ENCODE measurements around the gene PLS3.

Gene PLS3

DNA sequence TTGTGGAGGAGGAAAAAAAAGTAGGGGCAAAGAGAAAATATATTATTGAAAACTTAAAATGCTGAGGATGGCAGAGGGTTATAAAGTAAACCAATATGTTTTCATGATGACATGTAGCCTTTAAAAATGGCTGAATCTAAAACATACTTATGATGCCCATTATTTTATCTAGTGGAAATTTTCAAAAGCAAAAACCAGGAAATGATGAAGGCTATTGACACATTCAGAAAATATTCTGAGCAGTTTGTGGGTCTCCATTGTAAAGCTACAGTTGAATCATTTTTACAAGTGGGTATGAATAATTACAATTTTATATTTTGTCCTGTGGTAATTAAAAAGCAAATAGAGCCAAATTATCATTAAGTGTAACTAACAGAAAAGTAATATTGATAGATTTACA, 10.7 kb downstream of the PLS3 start:
- DNase-seq = no peak

DNA sequence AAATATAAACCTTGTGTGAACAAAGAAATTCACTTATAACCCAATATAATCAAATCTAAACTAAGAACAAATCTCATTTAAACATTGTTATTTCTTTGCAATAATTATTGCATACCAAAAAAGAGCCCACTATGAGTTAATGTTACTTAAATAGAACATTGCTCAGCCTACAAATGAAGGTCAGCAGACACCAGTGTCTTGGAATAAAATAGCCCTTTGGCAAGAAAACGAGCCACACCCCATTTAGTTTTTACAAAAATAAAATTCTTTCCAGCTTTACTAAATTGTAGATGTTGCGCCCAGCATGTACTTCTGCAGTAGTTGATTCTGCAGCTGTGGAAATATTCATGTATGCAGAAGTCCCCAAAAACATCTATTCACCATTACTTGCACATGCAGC, 12.2 kb downstream of the PLS3 start:
- DNase-seq = no peak

DNA sequence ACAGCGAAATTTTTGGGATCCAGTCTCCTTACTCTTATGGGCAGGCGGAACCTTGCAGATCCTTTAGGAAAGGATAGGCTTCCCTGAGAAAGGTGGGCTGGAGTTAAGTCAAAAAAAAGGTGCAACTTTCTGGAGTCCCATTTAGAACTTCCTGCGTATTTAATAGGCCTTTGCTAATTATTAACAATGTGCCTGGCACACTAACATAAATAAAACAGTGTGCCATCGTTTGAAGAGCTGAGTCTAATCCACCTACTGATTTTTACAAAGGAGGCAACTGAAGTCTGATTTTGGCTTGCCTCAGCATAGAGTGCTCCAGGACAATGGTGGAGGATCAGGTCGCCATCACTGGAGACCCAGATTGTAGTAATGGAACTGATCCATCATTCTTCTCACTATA, 15.7 kb downstream of the PLS3 start:
- no peak for DNase-seq

DNA sequence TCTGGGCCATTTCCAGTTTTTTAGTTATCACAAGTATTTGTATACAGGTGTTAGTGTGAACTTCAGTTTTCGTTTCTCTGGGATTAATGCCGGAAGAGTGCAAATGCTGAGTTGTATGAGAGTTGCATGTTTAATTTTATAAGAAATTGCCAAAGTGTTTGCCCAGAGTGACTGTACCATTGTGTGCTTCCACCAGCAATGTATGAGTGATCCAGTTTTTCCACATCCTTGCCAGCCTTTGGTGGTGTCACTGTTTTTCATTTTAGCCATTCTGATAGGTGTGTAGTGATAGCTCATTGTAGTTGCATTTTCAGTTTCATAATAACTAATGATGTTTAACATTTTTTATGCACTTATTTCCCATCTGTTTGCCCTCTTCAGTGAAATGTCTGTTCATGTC, 18.4 kb downstream of the PLS3 start:
- DNase-seq = no peak

DNA sequence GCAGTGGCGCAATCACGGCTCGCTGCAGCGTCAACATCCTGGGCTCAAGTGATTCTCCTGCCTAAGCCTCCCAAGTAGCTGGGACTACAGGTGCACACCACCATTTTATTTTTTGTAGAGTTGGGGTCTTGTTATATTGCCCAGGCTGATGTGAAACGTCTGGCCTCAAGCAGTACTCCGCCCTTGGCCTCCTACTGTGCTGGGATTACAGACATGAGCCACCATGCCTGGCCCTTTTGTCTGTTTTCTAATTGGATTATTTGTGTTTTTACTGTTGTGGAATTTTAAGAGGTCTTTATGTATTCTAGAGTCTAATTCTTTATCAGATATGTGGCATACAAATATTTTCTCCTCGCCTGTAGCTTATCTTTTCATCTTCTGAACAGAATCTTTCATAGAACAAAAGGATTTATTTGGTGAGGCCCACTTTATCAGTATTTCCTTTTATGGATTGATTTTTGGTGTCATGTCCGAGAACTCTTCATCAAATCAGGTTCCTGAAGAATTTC, 18.9 kb downstream of the PLS3 start:
- no peak for DNase-seq

DNA sequence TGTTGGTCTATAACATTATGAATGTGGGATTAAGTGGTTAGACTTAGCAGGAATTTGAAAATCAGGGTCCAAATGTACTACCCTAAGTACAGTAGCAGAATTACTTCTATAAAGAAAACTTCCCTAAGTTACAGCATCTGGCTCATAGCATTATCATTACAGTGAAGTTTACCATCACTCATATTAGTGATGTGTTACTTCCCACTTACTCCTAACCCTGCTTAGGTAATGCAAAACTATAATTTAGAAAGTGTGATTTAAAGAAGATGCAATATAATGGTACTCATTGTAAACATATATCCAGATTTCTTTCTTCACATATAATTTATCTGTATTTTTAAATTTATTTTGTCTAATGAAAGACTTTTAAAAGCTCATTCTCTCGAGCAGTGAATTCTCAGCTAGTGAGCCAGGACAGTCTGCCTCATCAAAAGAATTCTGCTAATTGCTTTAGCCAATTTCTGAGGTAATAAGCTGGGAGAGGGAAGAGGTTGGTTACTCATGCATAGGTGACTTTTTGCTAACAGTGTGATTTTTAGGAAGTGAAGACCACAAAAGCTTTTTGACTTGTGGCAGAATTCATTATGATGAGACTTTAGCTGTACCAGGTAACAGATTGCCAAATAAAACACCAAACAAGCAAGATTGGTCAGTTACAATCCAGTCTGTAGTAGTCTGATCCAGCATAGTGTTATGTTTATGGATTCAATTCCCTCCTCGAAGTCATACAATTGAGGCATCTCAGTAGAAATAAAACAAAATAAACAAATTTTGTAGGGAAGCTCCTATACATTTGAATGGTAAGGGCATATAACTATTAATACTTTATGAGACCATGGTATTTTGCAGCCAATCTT, 21.0 kb downstream of the PLS3 start:
- no peak for DNase-seq

DNA sequence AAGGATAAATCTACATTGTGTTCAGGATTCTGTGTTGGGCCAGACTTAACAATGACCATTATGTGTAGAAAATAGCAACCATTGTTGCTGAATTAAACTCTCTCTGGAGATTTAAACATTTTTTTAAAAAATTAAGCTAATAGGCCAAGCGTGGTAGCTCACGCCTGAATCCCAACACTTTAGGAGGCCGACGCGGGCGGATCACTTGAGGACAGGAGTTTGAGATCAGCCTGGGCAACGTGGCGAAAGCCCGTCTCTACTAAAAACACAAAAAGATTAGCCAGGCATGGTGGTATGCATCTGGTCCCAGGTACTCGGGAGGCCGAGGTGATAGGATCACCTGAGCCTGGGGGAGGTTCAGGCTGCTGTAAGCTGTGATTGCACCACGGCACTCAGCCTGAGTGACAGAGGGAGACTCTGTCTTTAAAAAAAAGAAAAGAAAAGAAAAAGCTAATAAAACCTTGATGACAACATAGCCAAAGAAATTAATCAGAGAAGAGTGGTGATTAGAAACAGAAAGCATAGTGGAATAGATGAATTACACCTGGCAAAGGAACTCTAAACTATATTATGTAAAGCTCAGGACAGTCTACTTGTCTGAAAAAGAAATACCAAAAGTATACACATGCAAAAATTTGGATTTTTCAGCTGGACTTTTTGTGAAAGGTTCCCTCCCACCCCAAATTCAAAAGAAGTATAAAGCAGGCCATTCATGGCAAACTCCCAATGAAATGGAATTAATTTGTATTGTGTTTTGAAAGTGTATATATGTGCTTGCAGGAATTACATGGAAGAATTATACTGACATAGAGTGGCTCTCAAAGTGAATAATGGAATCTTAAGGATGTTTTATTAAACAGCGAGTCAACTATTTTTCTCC, 21.9 kb downstream of the PLS3 start:
- no peak for DNase-seq

DNA sequence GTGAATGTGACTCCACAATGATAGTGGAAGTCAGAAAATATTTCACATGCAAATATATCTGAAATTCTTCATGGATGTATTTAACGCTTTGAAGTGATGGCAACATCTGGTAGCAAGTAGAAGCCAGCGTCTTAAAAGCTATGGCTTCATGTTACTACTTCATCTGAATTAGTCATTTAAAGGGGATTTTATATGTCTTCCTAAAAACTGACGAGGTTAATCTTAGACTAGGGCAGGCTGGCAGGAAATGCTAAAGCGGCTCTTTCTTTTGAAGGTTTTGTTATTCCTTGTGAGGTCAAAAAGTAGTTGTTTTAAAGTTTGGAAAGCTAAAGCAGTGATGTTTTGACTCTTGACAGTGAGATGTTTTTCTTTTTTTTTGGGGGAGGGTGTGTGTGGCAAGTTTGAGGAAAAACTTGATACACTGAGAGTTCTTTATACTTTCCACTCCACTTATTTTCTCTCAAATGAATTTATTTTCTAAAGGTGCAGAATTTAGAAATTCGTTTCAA, 22.6 kb downstream of the PLS3 start:
- DNase-seq = no peak

DNA sequence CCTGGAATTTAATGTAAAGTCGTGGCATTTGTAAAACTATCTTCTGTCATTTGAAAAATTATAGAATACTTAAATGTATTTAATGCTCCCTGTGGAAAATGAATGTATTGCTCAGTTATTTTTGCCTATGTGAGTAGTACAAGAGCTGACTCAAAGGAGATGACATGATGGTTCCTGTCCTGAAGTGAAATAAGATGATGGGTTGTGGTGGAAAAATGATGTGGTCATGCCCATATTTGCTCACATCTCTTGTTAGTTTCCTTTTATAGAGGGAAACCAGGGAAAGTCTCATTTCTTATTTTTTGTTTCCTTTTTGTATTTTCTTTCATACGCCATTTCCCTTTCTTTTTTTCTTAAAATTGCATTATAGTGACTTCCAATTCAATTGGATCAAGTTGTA, 23.7 kb downstream of the PLS3 start:
- DNase-seq = no peak

DNA sequence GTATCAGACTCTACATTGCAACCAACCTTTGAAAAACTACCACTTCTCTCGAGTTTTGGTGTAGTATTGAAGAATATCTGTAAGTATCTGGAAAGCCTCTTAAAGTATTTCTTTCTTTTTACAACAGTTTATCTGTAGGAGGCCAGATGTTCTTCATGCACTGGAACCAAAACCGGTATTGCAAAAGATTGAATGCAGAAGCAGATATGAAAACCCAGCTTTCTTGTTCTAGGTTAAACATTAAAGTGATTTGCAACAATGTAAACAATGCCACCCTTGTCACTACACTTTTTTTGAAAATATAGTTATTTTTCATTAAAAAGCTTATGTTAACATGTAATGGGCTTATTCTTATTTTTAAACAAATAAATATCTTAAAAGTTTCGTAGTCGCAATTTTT, 27.2 kb downstream of the PLS3 start:
- DNase-seq = no peak

DNA sequence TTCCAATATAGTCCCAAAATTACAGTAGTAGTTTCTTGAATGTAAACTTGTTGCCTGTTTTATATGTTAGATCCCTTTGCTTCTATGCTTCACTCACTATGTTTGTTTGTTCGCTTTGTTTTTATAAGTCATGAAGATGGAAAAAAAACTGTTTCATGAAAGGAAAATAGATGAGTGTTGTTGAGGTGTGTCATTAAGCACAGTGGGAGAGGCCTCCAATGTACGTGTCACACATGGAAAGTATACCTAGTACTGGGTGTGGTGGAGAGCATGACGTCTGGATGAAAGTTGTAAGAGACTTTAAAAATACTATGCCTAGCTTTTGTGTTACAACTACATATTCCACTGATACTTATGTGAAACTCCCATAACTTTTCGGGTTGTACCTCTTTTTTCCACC, 28.4 kb downstream of the PLS3 start:
- DNase-seq = no peak

DNA sequence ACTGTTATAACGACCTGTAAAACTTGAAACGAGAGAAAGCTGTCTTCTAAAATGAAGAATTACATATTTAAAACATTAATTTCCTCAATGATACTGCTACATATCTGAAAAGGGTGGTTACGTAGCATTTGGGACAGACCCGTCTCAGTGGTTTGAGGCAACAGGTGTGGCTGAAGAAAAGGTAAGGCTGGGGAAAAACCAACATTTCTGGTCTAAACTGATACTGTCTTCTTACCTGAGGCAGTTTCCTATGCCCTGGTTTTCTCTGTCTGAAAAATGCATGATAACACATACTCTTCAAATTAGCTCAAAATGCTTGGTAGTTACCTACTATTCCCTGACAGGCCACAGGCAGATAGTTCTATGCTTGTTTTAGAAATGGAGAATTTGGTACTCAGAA, 30.4 kb downstream of the PLS3 start:
- no peak for DNase-seq

DNA sequence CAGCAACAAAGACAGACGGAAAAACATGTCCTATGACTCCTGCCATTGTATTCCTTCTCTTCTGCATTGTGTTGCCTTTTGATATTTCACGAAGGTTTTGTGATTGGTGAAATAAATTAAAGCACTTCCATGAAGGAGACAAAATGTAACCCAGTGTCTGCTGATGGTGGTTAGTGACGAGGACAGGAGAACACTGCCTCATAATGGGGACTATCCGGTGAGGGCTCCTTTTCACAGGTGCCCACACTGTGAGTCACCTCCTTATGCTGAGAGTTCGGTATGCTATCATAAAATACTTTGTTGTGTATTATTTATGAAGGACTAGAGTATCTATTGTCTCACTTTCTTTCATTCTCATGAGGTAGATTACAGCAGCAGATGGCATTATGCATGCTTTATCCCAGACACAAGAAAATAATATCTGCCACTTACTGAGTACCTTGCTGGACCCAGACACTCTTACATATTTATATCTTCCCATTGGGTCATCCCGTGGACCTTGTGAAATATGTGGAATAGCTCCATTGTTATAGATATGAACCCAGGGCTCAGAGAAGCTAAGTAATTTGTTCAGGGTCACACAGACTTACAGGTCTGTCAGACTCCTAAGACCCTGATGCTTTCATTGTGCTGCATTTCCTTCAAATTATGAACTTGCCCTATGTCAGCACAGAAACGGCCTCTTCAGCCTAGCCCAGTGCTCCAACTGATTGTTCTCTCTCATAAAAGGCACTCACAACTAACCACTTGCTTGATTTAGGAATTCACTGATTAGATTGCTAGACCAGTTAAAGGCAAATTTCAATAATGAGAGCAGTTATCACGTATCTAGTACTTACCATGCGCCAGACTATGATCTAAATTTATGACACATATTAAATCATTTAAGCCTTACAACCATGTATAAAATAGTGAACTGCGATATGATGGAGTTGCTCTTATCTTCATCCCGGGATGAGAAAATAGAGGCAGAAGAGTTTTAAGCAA, 31.2 kb downstream of the PLS3 start:
- no peak for DNase-seq

DNA sequence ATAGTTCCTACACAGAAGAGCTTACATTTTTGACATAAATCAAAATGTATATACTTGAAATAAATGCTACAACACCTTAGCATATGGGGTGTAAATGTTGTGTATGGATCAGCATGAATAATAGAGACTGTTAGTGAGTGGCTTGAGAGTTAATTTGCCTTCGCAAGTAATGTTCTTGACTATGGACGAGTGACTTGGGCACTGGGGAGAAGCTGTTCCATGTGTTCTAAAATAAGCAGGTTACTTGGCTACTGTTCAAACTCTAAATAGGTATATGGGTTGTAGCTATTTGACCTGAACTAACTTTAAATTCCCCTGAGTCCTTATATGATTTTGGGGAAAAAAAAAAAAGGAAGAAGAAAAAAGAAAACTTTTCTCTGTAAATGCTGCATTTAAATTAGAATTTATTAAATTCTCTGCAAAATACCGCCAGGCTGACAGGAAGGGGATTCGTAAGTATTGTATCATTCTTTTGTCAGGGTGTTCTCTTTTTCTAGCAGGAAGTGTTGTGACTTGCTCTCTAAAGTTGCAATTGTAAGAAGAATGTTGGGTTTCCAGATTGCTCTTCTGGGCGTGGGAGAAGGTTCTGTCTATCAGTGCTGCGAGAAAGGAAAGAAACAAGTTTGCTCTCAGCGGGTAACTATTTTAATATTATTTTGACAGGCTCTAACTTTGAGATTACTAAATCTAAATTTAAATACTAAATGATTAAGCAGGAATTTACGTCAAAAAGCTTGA, 32.2 kb downstream of the PLS3 start:
- DNase-seq = no peak

DNA sequence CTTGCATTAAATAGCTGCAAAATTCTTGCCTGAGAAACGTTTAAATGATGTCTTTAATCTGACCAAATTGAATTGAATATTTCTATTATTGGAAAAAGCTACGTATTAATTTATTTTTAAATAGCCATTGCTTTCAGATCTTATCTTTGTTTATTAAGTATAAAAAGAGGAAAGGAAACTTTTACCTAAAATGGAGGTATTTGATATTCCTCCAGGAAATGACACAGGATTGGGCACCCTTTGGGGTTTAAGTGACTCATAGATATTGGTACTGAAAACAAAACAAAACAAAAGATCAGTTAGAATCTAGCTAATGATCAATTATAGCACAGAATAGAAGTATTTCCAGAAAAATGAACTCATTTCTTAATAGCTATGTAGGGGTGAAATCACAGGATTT, 34.1 kb downstream of the PLS3 start:
- no peak for DNase-seq

DNA sequence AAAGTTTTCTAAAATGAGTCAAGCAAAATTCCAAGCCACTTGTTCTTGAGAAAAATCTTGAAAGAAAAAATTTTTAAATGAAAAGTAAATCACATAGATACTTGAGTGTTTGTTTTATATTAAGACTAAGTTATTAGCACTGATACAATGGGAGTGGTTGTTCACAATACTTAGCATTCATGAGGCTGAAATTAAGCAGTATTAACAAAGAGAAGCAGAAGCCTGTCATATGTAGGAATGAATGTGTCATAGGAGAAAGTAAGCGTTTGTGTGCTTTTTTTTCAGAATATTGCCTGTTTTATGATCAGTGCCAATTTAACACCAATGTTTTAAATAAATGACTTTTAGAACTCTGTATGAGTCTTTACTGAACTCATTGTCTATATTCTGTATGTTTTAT, 37.6 kb downstream of the PLS3 start:
- DNase-seq = no peak

DNA sequence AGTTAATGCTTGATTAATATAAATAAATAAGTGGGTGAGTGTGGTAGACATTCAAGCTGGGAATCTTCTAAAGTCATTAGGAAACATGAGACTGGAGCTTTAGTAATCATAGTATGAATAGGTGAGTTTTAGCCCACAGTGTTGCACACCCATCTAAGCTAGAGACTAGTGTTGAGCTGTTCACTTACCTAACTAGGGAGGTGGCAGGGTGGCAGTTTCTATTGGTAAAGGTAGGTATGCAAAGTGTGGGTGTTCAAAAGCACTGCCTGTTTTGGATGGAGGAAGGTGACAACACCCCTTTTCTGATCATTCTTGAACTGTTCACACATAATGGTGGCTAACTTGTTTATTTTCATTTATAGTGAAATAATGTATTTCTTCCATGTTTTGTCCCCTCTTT, 41.3 kb downstream of the PLS3 start:
- no peak for DNase-seq

DNA sequence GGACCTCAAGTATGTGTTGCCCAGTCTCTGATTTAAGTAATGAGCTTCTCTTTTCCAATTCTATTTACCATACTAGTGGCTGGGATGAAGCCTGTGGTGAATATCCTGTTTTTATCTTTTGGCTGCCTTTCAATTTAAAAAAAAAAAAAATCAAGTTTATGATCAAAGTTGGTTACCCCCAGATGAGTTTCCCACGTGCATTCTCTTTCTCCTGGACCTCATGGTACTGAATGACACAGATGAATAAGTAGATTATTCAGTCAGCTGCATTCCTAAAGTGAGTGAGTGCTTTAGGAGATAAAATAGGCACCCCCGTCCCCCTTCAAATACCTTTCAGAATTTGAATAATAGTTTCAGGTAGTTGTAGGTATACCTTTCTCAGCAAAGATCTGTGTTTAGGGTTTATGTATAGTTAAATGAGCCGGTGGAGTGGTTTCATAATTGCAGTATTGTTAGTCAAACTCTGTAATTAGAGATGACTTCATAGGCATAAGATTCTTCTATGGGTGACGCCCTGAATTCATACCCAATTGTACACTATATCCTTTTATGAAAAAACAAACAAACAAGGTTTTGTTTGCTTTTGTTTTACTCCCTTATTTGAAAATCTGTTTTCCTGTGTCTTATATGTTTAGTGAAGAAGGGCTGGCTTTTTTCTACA, 41.9 kb downstream of the PLS3 start:
- DNase-seq = no peak

DNA sequence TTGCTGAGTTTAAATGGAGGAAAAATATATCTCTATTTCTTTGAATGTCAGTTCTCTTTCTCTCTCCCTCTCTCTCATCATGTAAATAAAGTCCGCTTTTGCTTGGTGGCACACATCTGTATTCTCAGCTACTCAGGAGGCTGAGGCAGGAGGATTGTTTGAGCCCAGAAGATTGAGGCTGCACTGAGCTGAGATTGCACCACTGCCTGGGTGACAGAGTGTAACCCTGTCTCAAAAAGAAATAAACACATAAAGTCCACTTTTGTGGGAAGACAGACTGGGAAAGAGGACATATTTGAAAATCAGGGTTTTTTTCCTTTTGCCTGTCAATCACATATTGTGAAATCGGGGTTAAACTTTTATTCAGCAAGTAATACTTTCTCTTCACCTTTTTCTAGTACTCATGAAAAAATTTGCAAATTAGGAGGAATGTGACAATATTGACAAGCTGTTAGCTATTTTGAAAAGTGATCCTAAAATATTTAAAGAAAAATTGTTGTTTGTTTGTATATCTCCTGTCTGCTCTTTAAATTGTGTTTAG, 42.6 kb downstream of the PLS3 start:
- no peak for DNase-seq

DNA sequence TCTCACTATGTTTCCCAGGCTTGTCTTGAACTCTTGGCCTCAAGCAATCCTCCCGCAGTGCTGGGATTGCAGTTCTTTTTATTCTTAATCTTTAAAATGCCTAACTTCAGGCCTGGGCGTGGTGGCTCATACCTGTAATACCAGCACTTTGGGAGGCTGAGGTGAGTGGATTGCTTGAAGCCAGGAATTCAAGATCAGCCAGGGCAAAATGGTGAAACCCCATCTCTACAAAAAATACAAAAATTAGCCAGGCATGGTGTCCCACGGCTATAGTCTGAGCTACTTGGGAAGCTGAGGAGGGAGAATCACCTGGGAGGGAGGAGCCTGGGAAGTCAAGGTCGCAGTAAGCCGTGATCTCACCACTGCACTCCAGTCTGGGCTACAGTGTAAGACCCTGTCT, 45.9 kb downstream of the PLS3 start:
- no peak for DNase-seq

DNA sequence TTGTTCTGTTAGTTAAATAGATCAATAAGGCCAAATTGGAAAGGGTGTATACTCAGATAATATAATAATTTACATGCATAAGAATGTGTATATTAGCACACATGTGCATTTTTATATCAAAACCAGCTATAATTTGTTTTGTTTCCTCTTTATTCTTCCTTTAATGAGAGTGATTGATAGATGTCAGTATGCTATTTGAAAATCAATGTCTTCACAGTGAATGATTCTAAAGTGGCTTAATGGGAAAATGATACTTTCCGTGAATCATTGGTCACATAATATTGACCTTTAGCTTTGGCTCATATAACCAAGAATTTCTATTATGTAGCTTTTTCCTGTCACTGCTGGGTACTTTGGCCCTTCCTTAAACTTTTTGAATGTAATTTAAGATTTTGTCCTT, 48.6 kb downstream of the PLS3 start:
- DNase-seq = no peak

Measured in NCI-H187 (cell line).